HEK293 (cell line): ENCODE results near the gene C2.

Source experiments
- HOXC10 ChIP-seq: sonication (generic); formaldehyde crosslinking; IDR thresholded peaks from 2 replicates; pipeline ENCODE4 v1.8.1; 2023; ENCODE audit warnings: mild to moderate bottlenecking, missing genetic modification reagents
- PRDM1 ChIP-seq: fragments of 450-650 bp; formaldehyde crosslinking; IDR thresholded peaks from 2 replicates; pipeline ENCODE4; 2016; ENCODE audit warnings: missing biosample characterization, missing genetic modification characterization
- SETDB1 ChIP-seq: IDR thresholded peaks from one replicate; pipeline ENCODE4 v1.6.1; 2017; ENCODE audit warnings: mild to moderate bottlenecking, low read length, moderate library complexity, mixed read lengths; ENCODE audit not compliant: insufficient read length
- ZNF140 ChIP-seq: fragments of 450-650 bp; formaldehyde crosslinking; IDR thresholded peaks from 2 replicates; pipeline ENCODE4 v1.5.1; 2016; ENCODE audit warnings: missing biosample characterization, missing genetic modification characterization
- ZNF274 ChIP-seq, 2 experiments: fragments of 200-500 bp in 1 of 2; fragments of 450-650 bp in 1 of 2; sonication (Bioruptor generic) in 1 of 2; formaldehyde crosslinking in 1 of 2; IDR thresholded peaks; 2 replicates each; pipeline versions ENCODE4 v1.5.1 to v1.6.1; 2014 to 2016; ENCODE audit warnings: borderline replicate concordance in 1 of 2, inconsistent platforms in 1 of 2, low read length in 1 of 2, missing biosample characterization in 1 of 2, missing genetic modification characterization in 1 of 2
- ZNF510 ChIP-seq: fragments of 450-650 bp; formaldehyde crosslinking; IDR thresholded peaks from 2 replicates; pipeline ENCODE4 v1.5.1; 2018; ENCODE audit warnings: mild to moderate bottlenecking, missing genetic modification characterization, missing biosample characterization; ENCODE audit not compliant: insufficient replicate concordance
- ZNF514 ChIP-seq: fragments of 450-650 bp; formaldehyde crosslinking; IDR thresholded peaks from 2 replicates; pipeline ENCODE4 v1.5.1; 2016; ENCODE audit warnings: missing biosample characterization, missing genetic modification characterization
- ZNF837 ChIP-seq: fragments of 450-650 bp; formaldehyde crosslinking; IDR thresholded peaks from 2 replicates; pipeline ENCODE4 v1.5.1; 2016; ENCODE audit warnings: missing biosample characterization, missing genetic modification characterization
- TF ChIP-seq, protein P1 (sequence below): sonication (generic); formaldehyde crosslinking; IDR thresholded peaks from 2 replicates; pipeline ENCODE4 v1.8.1; 2022; ENCODE audit warnings: mild to moderate bottlenecking, moderate library complexity, missing genetic modification reagents
- TF ChIP-seq, protein P2 (sequence below): fragments of 450-650 bp; formaldehyde crosslinking; IDR thresholded peaks from 2 replicates; pipeline ENCODE4 v1.5.1; 2016; ENCODE audit warnings: missing biosample characterization, missing genetic modification characterization
- TF ChIP-seq, protein P3 (sequence below): fragments of 450-650 bp; formaldehyde crosslinking; IDR thresholded peaks from 2 replicates; pipeline ENCODE4 v1.5.1; 2016; ENCODE audit warnings: missing biosample characterization, missing genetic modification characterization
- TF ChIP-seq, protein P4 (sequence below): fragments of 450-650 bp; formaldehyde crosslinking; IDR thresholded peaks from 2 replicates; pipeline ENCODE4 v1.5.1; 2016; ENCODE audit warnings: missing biosample characterization, missing genetic modification characterization
- TF ChIP-seq, protein P5 (sequence below): fragments of 450-650 bp; formaldehyde crosslinking; IDR thresholded peaks from 2 replicates; pipeline ENCODE4 v1.5.1; 2016; ENCODE audit warnings: missing biosample characterization, missing genetic modification characterization

DNA sequence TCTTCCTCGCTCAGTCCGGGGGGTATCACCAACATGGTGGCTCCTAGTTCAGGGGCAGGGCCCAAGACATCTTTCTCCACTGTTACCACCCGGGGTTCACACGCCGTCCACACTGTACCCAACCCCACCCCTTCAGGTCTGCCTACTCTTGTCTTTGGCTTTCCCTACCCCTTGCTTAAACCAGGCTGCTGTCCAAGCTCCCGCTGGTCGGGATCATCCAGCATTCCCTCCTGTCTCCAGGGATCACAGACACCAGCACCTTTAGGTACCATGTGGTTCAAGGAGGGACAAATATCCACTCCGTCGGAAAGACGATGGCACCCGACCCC is 30.9 kb downstream of the C2 start:
- no peak for TF ChIP-seq ZNF837
- TF ChIP-seq HOXC10 (CRISPR knock-in tag): no peak
- TF ChIP-seq, protein P1, sequence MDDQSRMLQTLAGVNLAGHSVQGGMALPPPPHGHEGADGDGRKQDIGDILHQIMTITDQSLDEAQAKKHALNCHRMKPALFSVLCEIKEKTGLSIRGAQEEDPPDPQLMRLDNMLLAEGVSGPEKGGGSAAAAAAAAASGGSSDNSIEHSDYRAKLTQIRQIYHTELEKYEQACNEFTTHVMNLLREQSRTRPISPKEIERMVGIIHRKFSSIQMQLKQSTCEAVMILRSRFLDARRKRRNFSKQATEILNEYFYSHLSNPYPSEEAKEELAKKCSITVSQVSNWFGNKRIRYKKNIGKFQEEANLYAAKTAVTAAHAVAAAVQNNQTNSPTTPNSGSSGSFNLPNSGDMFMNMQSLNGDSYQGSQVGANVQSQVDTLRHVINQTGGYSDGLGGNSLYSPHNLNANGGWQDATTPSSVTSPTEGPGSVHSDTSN (CRISPR knock-in tag): no peak
- no peak for TF ChIP-seq PRDM1
- TF ChIP-seq, protein P2, sequence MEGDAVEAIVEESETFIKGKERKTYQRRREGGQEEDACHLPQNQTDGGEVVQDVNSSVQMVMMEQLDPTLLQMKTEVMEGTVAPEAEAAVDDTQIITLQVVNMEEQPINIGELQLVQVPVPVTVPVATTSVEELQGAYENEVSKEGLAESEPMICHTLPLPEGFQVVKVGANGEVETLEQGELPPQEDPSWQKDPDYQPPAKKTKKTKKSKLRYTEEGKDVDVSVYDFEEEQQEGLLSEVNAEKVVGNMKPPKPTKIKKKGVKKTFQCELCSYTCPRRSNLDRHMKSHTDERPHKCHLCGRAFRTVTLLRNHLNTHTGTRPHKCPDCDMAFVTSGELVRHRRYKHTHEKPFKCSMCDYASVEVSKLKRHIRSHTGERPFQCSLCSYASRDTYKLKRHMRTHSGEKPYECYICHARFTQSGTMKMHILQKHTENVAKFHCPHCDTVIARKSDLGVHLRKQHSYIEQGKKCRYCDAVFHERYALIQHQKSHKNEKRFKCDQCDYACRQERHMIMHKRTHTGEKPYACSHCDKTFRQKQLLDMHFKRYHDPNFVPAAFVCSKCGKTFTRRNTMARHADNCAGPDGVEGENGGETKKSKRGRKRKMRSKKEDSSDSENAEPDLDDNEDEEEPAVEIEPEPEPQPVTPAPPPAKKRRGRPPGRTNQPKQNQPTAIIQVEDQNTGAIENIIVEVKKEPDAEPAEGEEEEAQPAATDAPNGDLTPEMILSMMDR (tag by site-specific recombination): no peak
- TF ChIP-seq, protein P3, sequence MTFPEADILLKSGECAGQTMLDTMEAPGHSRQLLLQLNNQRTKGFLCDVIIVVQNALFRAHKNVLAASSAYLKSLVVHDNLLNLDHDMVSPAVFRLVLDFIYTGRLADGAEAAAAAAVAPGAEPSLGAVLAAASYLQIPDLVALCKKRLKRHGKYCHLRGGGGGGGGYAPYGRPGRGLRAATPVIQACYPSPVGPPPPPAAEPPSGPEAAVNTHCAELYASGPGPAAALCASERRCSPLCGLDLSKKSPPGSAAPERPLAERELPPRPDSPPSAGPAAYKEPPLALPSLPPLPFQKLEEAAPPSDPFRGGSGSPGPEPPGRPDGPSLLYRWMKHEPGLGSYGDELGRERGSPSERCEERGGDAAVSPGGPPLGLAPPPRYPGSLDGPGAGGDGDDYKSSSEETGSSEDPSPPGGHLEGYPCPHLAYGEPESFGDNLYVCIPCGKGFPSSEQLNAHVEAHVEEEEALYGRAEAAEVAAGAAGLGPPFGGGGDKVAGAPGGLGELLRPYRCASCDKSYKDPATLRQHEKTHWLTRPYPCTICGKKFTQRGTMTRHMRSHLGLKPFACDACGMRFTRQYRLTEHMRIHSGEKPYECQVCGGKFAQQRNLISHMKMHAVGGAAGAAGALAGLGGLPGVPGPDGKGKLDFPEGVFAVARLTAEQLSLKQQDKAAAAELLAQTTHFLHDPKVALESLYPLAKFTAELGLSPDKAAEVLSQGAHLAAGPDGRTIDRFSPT (tag by site-specific recombination): no peak
- no peak for TF ChIP-seq SETDB1
- TF ChIP-seq, protein P4, sequence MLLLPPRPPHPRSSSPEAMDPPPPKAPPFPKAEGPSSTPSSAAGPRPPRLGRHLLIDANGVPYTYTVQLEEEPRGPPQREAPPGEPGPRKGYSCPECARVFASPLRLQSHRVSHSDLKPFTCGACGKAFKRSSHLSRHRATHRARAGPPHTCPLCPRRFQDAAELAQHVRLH (tag by site-specific recombination): no peak
- TF ChIP-seq, protein P5, sequence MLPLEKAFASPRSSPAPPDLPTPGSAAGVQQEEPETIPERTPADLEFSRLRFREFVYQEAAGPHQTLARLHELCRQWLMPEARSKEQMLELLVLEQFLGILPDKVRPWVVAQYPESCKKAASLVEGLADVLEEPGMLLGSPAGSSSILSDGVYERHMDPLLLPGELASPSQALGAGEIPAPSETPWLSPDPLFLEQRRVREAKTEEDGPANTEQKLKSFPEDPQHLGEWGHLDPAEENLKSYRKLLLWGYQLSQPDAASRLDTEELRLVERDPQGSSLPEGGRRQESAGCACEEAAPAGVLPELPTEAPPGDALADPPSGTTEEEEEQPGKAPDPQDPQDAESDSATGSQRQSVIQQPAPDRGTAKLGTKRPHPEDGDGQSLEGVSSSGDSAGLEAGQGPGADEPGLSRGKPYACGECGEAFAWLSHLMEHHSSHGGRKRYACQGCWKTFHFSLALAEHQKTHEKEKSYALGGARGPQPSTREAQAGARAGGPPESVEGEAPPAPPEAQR (tag by site-specific recombination): no peak
- TF ChIP-seq ZNF514: no peak
- TF ChIP-seq ZNF140 (tag by site-specific recombination): no peak
- TF ChIP-seq ZNF274 (IDR thresholded peaks at IDR 0.05; ENCODE audit: low read length): no peak
- TF ChIP-seq ZNF274 (tag by site-specific recombination; IDR thresholded peaks at IDR 0.05; ENCODE audit: borderline replicate concordance): no peak
- no peak for TF ChIP-seq ZNF510
